ENCODE results near the gene IL33. TPM values are rescaled to one million over a fixed set of nuclear protein-coding genes. Genes with fewer than 3 reads are reported as not detected.
A peak's percentile ranks its signal among the peaks of the same experiment; 100 is the strongest.
"Not testable (repeated sequence)": the region's sequence is repeated elsewhere in the genome, so short reads cannot be mapped to it uniquely, and the experiment has no call there.

Gene IL33
- 0.14 TPM for polyA plus RNA-seq (2013, experiment 1 of 2)
- polyA plus RNA-seq (2013, experiment 2 of 2), result 0.12 TPM

- no peaks in the 10 kb centered on the region for H3K79me1 ChIP-seq (replicated peaks; ENCODE audit: low read length, poor library complexity, severe bottlenecking)
- no peak within 1 kb of the TSS for H3K27ac ChIP-seq (ENCODE audit: low read length, poor library complexity, severe bottlenecking)
- H3K23ac ChIP-seq (ENCODE audit: low read length in 2 of 2), result no peak within 1 kb of the TSS
- no peak within 1 kb of the TSS for H2BK5ac ChIP-seq (ENCODE audit: low read depth, low read length, poor library complexity, severe bottlenecking)
- H3K14ac ChIP-seq (ENCODE audit: low read length in 2 of 2), result no peak within 1 kb of the TSS
- H2BK12ac ChIP-seq (ENCODE audit: low read length in 2 of 2), result no peak within 1 kb of the TSS
- no peak within 1 kb of the TSS for H2AK5ac ChIP-seq (ENCODE audit: low read length, severe bottlenecking)
- no peak within 1 kb of the TSS for H4K8ac ChIP-seq (ENCODE audit: low read length)
- H3K4me1 ChIP-seq (ENCODE audit: control insufficient read depth, insufficient read depth, low read depth, low read length), result no peaks in the 10 kb centered on the region
- no peak within 1 kb of the TSS for H3K4me2 ChIP-seq (ENCODE audit: low read length, poor library complexity, severe bottlenecking)
- H2BK15ac ChIP-seq (ENCODE audit: low read depth, poor library complexity, severe bottlenecking), result no peak within 1 kb of the TSS
- peak within 1 kb of the TSS; percentile 5 for H2BK120ac ChIP-seq (ENCODE audit: low read depth, low read length)
- no peak for DNase-seq
- no peak within 1 kb of the TSS for H2AFZ ChIP-seq (ENCODE audit: low read depth, low read length)
- peak within 1 kb of the TSS; percentile 83 for H3K9ac ChIP-seq (ENCODE audit: low read length)
- H3K18ac ChIP-seq (ENCODE audit: low read depth in 1 of 2, low read length in 2 of 2), result no peak within 1 kb of the TSS
- H3K4ac ChIP-seq (ENCODE audit: low read depth in 1 of 2, low read length in 2 of 2), result no peak within 1 kb of the TSS
- H4K91ac ChIP-seq (ENCODE audit: low read length), result no peak within 1 kb of the TSS
- no peaks in the 10 kb centered on the region for H3K36me3 ChIP-seq (ENCODE audit: control insufficient read depth in 1 of 2, insufficient read depth in 2 of 2, low read depth in 1 of 2, low read length in 2 of 2)
- H3K9me3 ChIP-seq (ENCODE audit: control insufficient read depth, low read length), result peaks cover 7% of the 10 kb centered on the region
- H3K27me3 ChIP-seq (ENCODE audit: control insufficient read depth in 1 of 2, insufficient read depth in 1 of 2, low read length in 2 of 2), result peaks cover 0 to 3% of the 10 kb centered on the region in 2 experiments
- WGBS, result 87% methylated on average over 3 of the region's 3 CpGs
- peak within 1 kb of the TSS in 1 of 2 experiments; percentile 61 for H3K4me3 ChIP-seq (ENCODE audit: insufficient read depth in 1 of 2, low read depth in 1 of 2, low read length in 2 of 2)
Measured at GRCh38 chr9:6215562-6215961, at the start of gene IL33. IL33 (plus strand) TSS chr9:6215807; CDS start chr9:6241695, 25,888 bp downstream.

- Histone ChIP-seq H2AK5ac (ENCODE audit: low read length, severe bottlenecking) (no peak overlapping the region), H2BK15ac (ENCODE audit: low read depth, poor library complexity, severe bottlenecking) (no peak overlapping the region), H4K8ac (ENCODE audit: low read length) (no peak overlapping the region), H3K4me1 (ENCODE audit: control insufficient read depth, insufficient read depth, low read depth, low read length) (no peaks in the 10 kb centered on the region), H3K4me2 (ENCODE audit: low read length, poor library complexity, severe bottlenecking) (no peak overlapping the region), H4K91ac (ENCODE audit: low read length) (no peak overlapping the region), H3K4me3 (ENCODE audit: insufficient read depth in 1 of 2, low read depth in 1 of 2, low read length in 2 of 2) (no peak overlapping the region), H3K9me3 (ENCODE audit: control insufficient read depth, low read length) (peaks cover 32% of the 10 kb centered on the region), H3K18ac (ENCODE audit: low read depth in 1 of 2, low read length in 2 of 2) (no peak overlapping the region), H2BK120ac (ENCODE audit: low read depth, low read length) (no peak overlapping the region), H3K79me1 (replicated peaks; ENCODE audit: low read length, poor library complexity, severe bottlenecking) (no peaks in the 10 kb centered on the region), H3K4ac (ENCODE audit: low read depth in 1 of 2, low read length in 2 of 2) (no peak overlapping the region), H2BK12ac (ENCODE audit: low read length in 2 of 2) (no peak overlapping the region), H2AFZ (ENCODE audit: low read depth, low read length) (no peak overlapping the region), H3K36me3 (ENCODE audit: control insufficient read depth in 1 of 2, insufficient read depth in 2 of 2, low read depth in 1 of 2, low read length in 2 of 2) (no peaks in the 10 kb centered on the region), H3K14ac (ENCODE audit: low read length in 2 of 2) (no peak overlapping the region), H3K27me3 (ENCODE audit: control insufficient read depth in 1 of 2, insufficient read depth in 1 of 2, low read length in 2 of 2) (no peaks in the 10 kb centered on the region), H3K27ac (ENCODE audit: low read length, poor library complexity, severe bottlenecking) (no peak overlapping the region), H3K9ac (ENCODE audit: low read length) (no peak overlapping the region), H3K23ac (ENCODE audit: low read length in 2 of 2) (no peak overlapping the region), H2BK5ac (ENCODE audit: low read depth, low read length, poor library complexity, severe bottlenecking) (no peak overlapping the region)
- DNase-seq, result no peak
- WGBS, result no CpG with 5 or more reads among the region's 1 CpG
Measured at GRCh38 chr9:6171667-6172066, 43.9 kb upstream of the IL33 start.

- no peak overlapping the region for H4K91ac ChIP-seq (ENCODE audit: low read length)
- H3K79me1 ChIP-seq (replicated peaks; ENCODE audit: low read length, poor library complexity, severe bottlenecking), result no peaks in the 10 kb centered on the region
- no peak overlapping the region for H3K9ac ChIP-seq (ENCODE audit: low read length)
- H3K36me3 ChIP-seq (ENCODE audit: control insufficient read depth in 1 of 2, insufficient read depth in 2 of 2, low read depth in 1 of 2, low read length in 2 of 2), result no peaks in the 10 kb centered on the region
- no peak overlapping the region for H2BK120ac ChIP-seq (ENCODE audit: low read depth, low read length)
- H4K8ac ChIP-seq (ENCODE audit: low read length), result no peak overlapping the region
- H3K23ac ChIP-seq (ENCODE audit: low read length in 2 of 2), result no peak overlapping the region
- no peak overlapping the region for H2BK12ac ChIP-seq (ENCODE audit: low read length in 2 of 2)
- no peak overlapping the region for H3K4me3 ChIP-seq (ENCODE audit: insufficient read depth in 1 of 2, low read depth in 1 of 2, low read length in 2 of 2)
- H3K18ac ChIP-seq (ENCODE audit: low read depth in 1 of 2, low read length in 2 of 2), result no peak overlapping the region
- no peak overlapping the region for H2BK15ac ChIP-seq (ENCODE audit: low read depth, poor library complexity, severe bottlenecking)
- H3K4ac ChIP-seq (ENCODE audit: low read depth in 1 of 2, low read length in 2 of 2), result no peak overlapping the region
- H3K9me3 ChIP-seq (ENCODE audit: control insufficient read depth, low read length), result peaks cover 32% of the 10 kb centered on the region
- H3K27ac ChIP-seq (ENCODE audit: low read length, poor library complexity, severe bottlenecking), result no peak overlapping the region
- H2AK5ac ChIP-seq (ENCODE audit: low read length, severe bottlenecking), result no peak overlapping the region
- H3K14ac ChIP-seq (ENCODE audit: low read length in 2 of 2), result no peak overlapping the region
- no peak overlapping the region for H2AFZ ChIP-seq (ENCODE audit: low read depth, low read length)
- DNase-seq, result no peak
- H3K4me1 ChIP-seq (ENCODE audit: control insufficient read depth, insufficient read depth, low read depth, low read length), result no peaks in the 10 kb centered on the region
- H3K27me3 ChIP-seq (ENCODE audit: control insufficient read depth in 1 of 2, insufficient read depth in 1 of 2, low read length in 2 of 2), result no peaks in the 10 kb centered on the region
- H3K4me2 ChIP-seq (ENCODE audit: low read length, poor library complexity, severe bottlenecking), result no peak overlapping the region
- H2BK5ac ChIP-seq (ENCODE audit: low read depth, low read length, poor library complexity, severe bottlenecking), result no peak overlapping the region
Measured at GRCh38 chr9:6173914-6174313, 41.7 kb upstream of the IL33 start.

- WGBS, result 77% methylated on average over 28 of the region's 31 CpGs
- H3K4me1 ChIP-seq (ENCODE audit: control insufficient read depth, insufficient read depth, low read depth, low read length); H2AK5ac ChIP-seq (ENCODE audit: low read length, severe bottlenecking); H3K4ac ChIP-seq (ENCODE audit: low read depth in 1 of 2, low read length in 2 of 2); H4K8ac ChIP-seq (ENCODE audit: low read length); H3K9me3 ChIP-seq (ENCODE audit: control insufficient read depth, low read length); H2BK15ac ChIP-seq (ENCODE audit: low read depth, poor library complexity, severe bottlenecking); H3K79me1 ChIP-seq (replicated peaks; ENCODE audit: low read length, poor library complexity, severe bottlenecking); H3K36me3 ChIP-seq (ENCODE audit: control insufficient read depth in 1 of 2, insufficient read depth in 2 of 2, low read depth in 1 of 2, low read length in 2 of 2); H2BK12ac ChIP-seq (ENCODE audit: low read length in 2 of 2); H2BK120ac ChIP-seq (ENCODE audit: low read depth, low read length); DNase-seq; H3K9ac ChIP-seq (ENCODE audit: low read length); H3K27ac ChIP-seq (ENCODE audit: low read length, poor library complexity, severe bottlenecking); H2BK5ac ChIP-seq (ENCODE audit: low read depth, low read length, poor library complexity, severe bottlenecking); H3K18ac ChIP-seq (ENCODE audit: low read depth in 1 of 2, low read length in 2 of 2); H2AFZ ChIP-seq (ENCODE audit: low read depth, low read length); H3K4me2 ChIP-seq (ENCODE audit: low read length, poor library complexity, severe bottlenecking); H3K14ac ChIP-seq (ENCODE audit: low read length in 2 of 2); H3K23ac ChIP-seq (ENCODE audit: low read length in 2 of 2); H4K91ac ChIP-seq (ENCODE audit: low read length); H3K27me3 ChIP-seq (ENCODE audit: control insufficient read depth in 1 of 2, insufficient read depth in 1 of 2, low read length in 2 of 2); H3K4me3 ChIP-seq (ENCODE audit: insufficient read depth in 1 of 2, low read depth in 1 of 2, low read length in 2 of 2): not testable (repeated sequence)
Measured at GRCh38 chr9:6182549-6183226, 32.9 kb upstream of the IL33 start.
